ENCODE measurements around the gene DUSP22.

The DUSP22 gene

GRCh38 chr6:400815-401214 lies 108.5 kb downstream of the DUSP22 start:
- TF ChIP-seq ARNTL (CRISPR knock-in tag; IDR thresholded peaks at IDR 0.05; ENCODE audit: borderline replicate concordance, low read depth) (no peak), GLIS3 (CRISPR knock-in tag; IDR thresholded peaks at IDR 0.05) (no peak), ISL1 (CRISPR knock-in tag; IDR thresholded peaks at IDR 0.05) (no peak), POU6F1 (CRISPR knock-in tag; IDR thresholded peaks at IDR 0.05; ENCODE audit: borderline replicate concordance, low read depth) (no peak), ZNF70 (CRISPR knock-in tag; IDR thresholded peaks at IDR 0.05) (no peak), ZFP3 (CRISPR knock-in tag; IDR thresholded peaks at IDR 0.05) (no peak), PATZ1 (CRISPR knock-in tag; IDR thresholded peaks at IDR 0.05; ENCODE audit: borderline replicate concordance) (no peak), ZFP30 (CRISPR knock-in tag; IDR thresholded peaks at IDR 0.05) (no peak), TOX (CRISPR knock-in tag; IDR thresholded peaks at IDR 0.05; ENCODE audit: borderline replicate concordance) (no peak), SNAI2 (CRISPR knock-in tag; IDR thresholded peaks at IDR 0.05) (no peak), ZNF565 (CRISPR knock-in tag; conservative IDR thresholded peaks at IDR 0.05; ENCODE audit: low read depth) (no peak), TSHZ2 (CRISPR knock-in tag; IDR thresholded peaks at IDR 0.05) (no peak), ZC3H10 (CRISPR knock-in tag; IDR thresholded peaks at IDR 0.05) (no peak), CSDC2 (CRISPR knock-in tag; IDR thresholded peaks at IDR 0.05) (no peak), ZNF8 (CRISPR knock-in tag; IDR thresholded peaks at IDR 0.05) (no peak)
- ATAC-seq: no peak
